Keratinocyte (primary cell): Measurements from ENCODE around the gene CD3G. TPM values are rescaled to one million over a fixed set of nuclear protein-coding genes. Genes with fewer than 3 reads are reported as not detected.

Experiments used
- DNase-seq: peaks from one replicate; pipeline ENCODE4 v3.0.0-alpha.2; 2011; ENCODE audit warnings: low read depth, missing footprints, low spot score
- FAIRE-seq: peaks from 2 replicates; lab custom pipeline; 2011; peaks lifted over from hg19 to GRCh38; lab: Jason Lieb, UNC
- H2AFZ ChIP-seq: 2 replicates; pipeline ENCODE4 v1.6.0; 2012; ENCODE audit warnings: low read length, control low read depth, inconsistent platforms; ENCODE audit not compliant: control insufficient read depth
- H3K27ac ChIP-seq: 2 replicates; pipeline ENCODE4 v1.5.1; 2011; ENCODE audit warnings: low read length; ENCODE audit not compliant: control insufficient read depth, insufficient read depth
- H3K27me3 ChIP-seq: 3 replicates; pipeline ENCODE4 v1.6.0; 2011; ENCODE audit warnings: low read length; ENCODE audit not compliant: control insufficient read depth, insufficient read depth; ENCODE audit errors: extremely low read depth
- H3K36me3 ChIP-seq, 2 experiments: 2 replicates in 1 of 2; 3 replicates in 1 of 2; pipeline ENCODE4 v1.5.1; 2011; ENCODE audit warnings: low read length in 2 of 2, mild to moderate bottlenecking in 1 of 2; ENCODE audit not compliant: control insufficient read depth in 2 of 2, insufficient read depth in 2 of 2; ENCODE audit errors: extremely low read depth in 1 of 2
- H3K4me1 ChIP-seq: 3 replicates; pipeline ENCODE4 v1.5.1; 2011; ENCODE audit warnings: low read length; ENCODE audit not compliant: control insufficient read depth, insufficient read depth; ENCODE audit errors: extremely low read depth
- H3K4me2 ChIP-seq: 3 replicates; pipeline ENCODE4 v1.6.0; 2011; ENCODE audit warnings: low read depth, low read length; ENCODE audit not compliant: control insufficient read depth, insufficient read depth; ENCODE audit errors: extremely low read depth
- H3K4me3 ChIP-seq, 3 experiments: fragments of 200-600 bp in 1 of 3; sonication (generic) in 1 of 3; 2 replicates in 2 of 3; 3 replicates in 1 of 3; pipeline ENCODE4 v1.5.1; 2011 to 2016; ENCODE audit warnings: low read length in 3 of 3, mild to moderate bottlenecking in 3 of 3, control low read depth in 2 of 3, inconsistent platforms in 1 of 3, low read depth in 1 of 3, mixed read lengths in 1 of 3, mixed run types in 1 of 3, moderate library complexity in 1 of 3; ENCODE audit not compliant: control insufficient read depth in 2 of 3, insufficient read depth in 2 of 3; ENCODE audit errors: extremely low read depth in 1 of 3
- H3K79me2 ChIP-seq: 2 replicates; pipeline ENCODE4 v1.6.0; 2012; ENCODE audit warnings: low read length; ENCODE audit not compliant: control insufficient read depth, insufficient read depth
- H3K9ac ChIP-seq: 3 replicates; pipeline ENCODE4 v1.6.0; 2011; ENCODE audit warnings: low read length; ENCODE audit not compliant: control insufficient read depth, insufficient read depth; ENCODE audit errors: extremely low read depth
- H3K9me1 ChIP-seq: 3 replicates; pipeline ENCODE4 v1.6.0; 2011; ENCODE audit warnings: low read length; ENCODE audit not compliant: control insufficient read depth, insufficient read depth; ENCODE audit errors: extremely low read depth
- H3K9me3 ChIP-seq: 2 replicates; pipeline ENCODE4 v1.5.1; 2012; ENCODE audit warnings: low read depth, low read length; ENCODE audit not compliant: control insufficient read depth
- H4K20me1 ChIP-seq: 3 replicates; pipeline ENCODE4 v1.6.0; 2011; ENCODE audit warnings: low read length; ENCODE audit not compliant: control insufficient read depth, insufficient read depth; ENCODE audit errors: extremely low read depth
- CTCF ChIP-seq, 3 experiments: IDR thresholded peaks in 1 of 3; conservative IDR thresholded peaks in 1 of 3; optimal IDR thresholded peaks in 1 of 3; 2 replicates in 2 of 3; 3 replicates in 1 of 3; pipeline versions ENCODE3 to v1.5.1; 2011; ENCODE audit warnings: low read length in 3 of 3, mild to moderate bottlenecking in 3 of 3, moderate library complexity in 2 of 3, control low read depth in 1 of 3, inconsistent platforms in 1 of 3; ENCODE audit not compliant: insufficient read depth in 2 of 3; ENCODE audit errors: extremely low read depth in 1 of 3
- EZH2 ChIP-seq: IDR thresholded peaks from one replicate; pipeline ENCODE4 v1.6.1; 2012; ENCODE audit warnings: inconsistent platforms, mild to moderate bottlenecking, low read length, moderate library complexity
- dilution Hi-C: fragments of 300-500 bp; cut with MboI; formaldehyde crosslinking; loops from one replicate; pipeline ENCODE4 v1.7.0; 2020; ENCODE audit warnings: low sequenced_read_pairs; ENCODE audit not compliant: extremely low pct_ligation_motif_present
- polyA plus RNA-seq, 5 experiments: library from polyadenylated mRNA; depleted of rRNA in 3 of 5; stranded (reverse) in 3 of 5; stranded (forward) in 1 of 5; unstranded in 1 of 5; fragments of >200 nt; gene quantifications; 1 replicate in 1 of 5; 2 replicates in 3 of 5; 3 replicates in 1 of 5; pipeline versions ENCODE4 v1.2.1 to v1.2.3, GENCODE V29; 2011 to 2012; ENCODE audit warnings: missing spikeins in 2 of 5, low read depth in 1 of 5, low replicate concordance in 1 of 5

CD3G gene
- polyA plus RNA-seq, 1 donor (not counting 4 experiments of a cell fraction or from before 2014, with no cell fraction given) = not detected

- H3K27ac ChIP-seq = no peak overlapping the region
- FAIRE-seq (no peak), DNase-seq (no peak)
- no peak for TF ChIP-seq CTCF (optimal IDR thresholded peaks at IDR 0.05 in 1 of 3, IDR thresholded peaks at IDR 0.05 in 1 of 3, conservative IDR thresholded peaks at IDR 0.05 in 1 of 3; ENCODE audit: extremely low read depth in 1 of 3, insufficient read depth in 2 of 3, low read length in 3 of 3)
- no peak for TF ChIP-seq EZH2
- H3K9me3 ChIP-seq = no peaks in the 10 kb centered on the region
- no peaks in the 10 kb centered on the region for H3K79me2 ChIP-seq
- no peak overlapping the region for H3K4me3 ChIP-seq
- no peak overlapping the region for H2AFZ ChIP-seq
- H3K36me3 ChIP-seq = no peaks in the 10 kb centered on the region
- H3K4me2 ChIP-seq = no peak overlapping the region
- peaks cover 9% of the 10 kb centered on the region for H3K27me3 ChIP-seq
- dilution Hi-C loops = no loop called here
- no peaks in the 10 kb centered on the region for H3K9me1 ChIP-seq
- H3K4me1 ChIP-seq = peaks cover 6% of the 10 kb centered on the region
- no peaks in the 10 kb centered on the region for H4K20me1 ChIP-seq
- no peak overlapping the region for H3K9ac ChIP-seq
Observed at GRCh38 chr11:118311518-118311917, 32.6 kb upstream of the CD3G start.

GRCh38 chr11:118312328-118312727 is 31.8 kb upstream of the CD3G start:
- no peak for FAIRE-seq
- Histone ChIP-seq H3K36me3 (no peaks in the 10 kb centered on the region), H3K9me3 (no peaks in the 10 kb centered on the region), H2AFZ (no peak overlapping the region), H3K4me3 (no peak overlapping the region), H3K27ac (no peak overlapping the region), H3K9ac (no peak overlapping the region), H3K27me3 (peaks cover 9% of the 10 kb centered on the region), H3K79me2 (no peaks in the 10 kb centered on the region), H3K4me1 (peaks cover 14% of the 10 kb centered on the region), H3K4me2 (no peak overlapping the region), H4K20me1 (no peaks in the 10 kb centered on the region), H3K9me1 (no peaks in the 10 kb centered on the region)
- DNase-seq = no peak
- dilution Hi-C loops = no loop called here
- TF ChIP-seq CTCF (optimal IDR thresholded peaks at IDR 0.05 in 1 of 3, IDR thresholded peaks at IDR 0.05 in 1 of 3, conservative IDR thresholded peaks at IDR 0.05 in 1 of 3; ENCODE audit: extremely low read depth in 1 of 3, insufficient read depth in 2 of 3, low read length in 3 of 3) = no peak
- TF ChIP-seq EZH2 = no peak
